GM12892 (cell line): ENCODE results near the gene NKD1.
"Not testable (repeated sequence)": the region's sequence is repeated elsewhere in the genome, so short reads cannot be mapped to it uniquely, and the experiment has no call there.

Source experiments
- DNase-seq: peaks from one replicate; pipeline ENCODE4 v3.0.0; 2011; ENCODE audit not compliant: insufficient read length
- FAIRE-seq: peaks from 2 replicates; lab custom pipeline; 2011; peaks lifted over from hg19 to GRCh38; lab: Jason Lieb, UNC
- POLR2A ChIP-seq: IDR thresholded peaks from 2 replicates; pipeline ENCODE4 v1.6.1; 2011; ENCODE audit warnings: low read depth, low read length, control low read depth
- POLR2AphosphoS5 ChIP-seq: IDR thresholded peaks from 2 replicates; pipeline ENCODE4 v1.6.1; 2011; ENCODE audit warnings: low read depth, low read length, control low read depth
- TAF1 ChIP-seq: IDR thresholded peaks from 2 replicates; pipeline ENCODE4 v1.6.1; 2011; ENCODE audit warnings: low read depth, mild to moderate bottlenecking, control low read depth, low read length, borderline replicate concordance

The NKD1 gene

DNA sequence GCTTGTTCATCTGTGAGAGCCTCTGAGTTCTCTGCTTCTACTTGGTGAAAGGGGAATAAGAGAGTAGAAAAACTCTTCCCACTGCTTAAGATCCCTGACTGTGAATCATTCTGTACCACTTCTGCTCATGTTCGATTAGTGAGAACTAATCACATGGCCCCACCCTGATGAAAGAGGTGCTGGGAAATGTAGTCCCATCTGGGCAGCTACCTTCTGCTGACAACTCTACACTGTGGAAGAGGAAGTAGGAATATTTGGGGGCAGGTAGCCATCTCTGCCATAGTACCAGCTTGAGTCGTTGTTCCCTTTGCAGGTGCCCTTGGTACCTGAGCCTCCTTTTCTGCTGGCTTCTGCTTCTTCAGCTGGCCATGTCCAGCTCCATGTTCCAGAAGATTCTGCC is 29.9 kb downstream of the NKD1 start:
- TF ChIP-seq POLR2A = no peak
- no peak for TF ChIP-seq POLR2AphosphoS5
- TF ChIP-seq TAF1 = no peak
- DNase-seq = no peak
- FAIRE-seq = peak; percentile 42

DNA sequence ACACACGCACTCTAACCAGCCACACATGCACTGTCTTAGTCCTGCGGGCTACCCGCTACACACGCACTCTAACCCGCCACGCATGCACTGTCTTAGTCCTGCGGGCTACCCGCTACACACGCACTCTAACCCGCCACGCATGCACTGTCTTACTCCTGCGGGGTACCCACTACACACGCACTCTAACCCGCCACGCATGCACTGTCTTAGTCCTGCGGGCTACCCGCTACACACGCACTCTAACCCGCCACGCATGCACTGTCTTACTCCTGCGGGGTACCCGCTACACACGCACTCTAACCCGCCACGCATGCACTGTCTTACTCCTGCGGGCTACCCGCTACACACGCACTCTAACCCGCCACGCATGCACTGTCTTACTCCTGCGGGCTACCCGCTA is 31.2 kb downstream of the NKD1 start:
- not testable (repeated sequence) for FAIRE-seq, DNase-seq

DNA sequence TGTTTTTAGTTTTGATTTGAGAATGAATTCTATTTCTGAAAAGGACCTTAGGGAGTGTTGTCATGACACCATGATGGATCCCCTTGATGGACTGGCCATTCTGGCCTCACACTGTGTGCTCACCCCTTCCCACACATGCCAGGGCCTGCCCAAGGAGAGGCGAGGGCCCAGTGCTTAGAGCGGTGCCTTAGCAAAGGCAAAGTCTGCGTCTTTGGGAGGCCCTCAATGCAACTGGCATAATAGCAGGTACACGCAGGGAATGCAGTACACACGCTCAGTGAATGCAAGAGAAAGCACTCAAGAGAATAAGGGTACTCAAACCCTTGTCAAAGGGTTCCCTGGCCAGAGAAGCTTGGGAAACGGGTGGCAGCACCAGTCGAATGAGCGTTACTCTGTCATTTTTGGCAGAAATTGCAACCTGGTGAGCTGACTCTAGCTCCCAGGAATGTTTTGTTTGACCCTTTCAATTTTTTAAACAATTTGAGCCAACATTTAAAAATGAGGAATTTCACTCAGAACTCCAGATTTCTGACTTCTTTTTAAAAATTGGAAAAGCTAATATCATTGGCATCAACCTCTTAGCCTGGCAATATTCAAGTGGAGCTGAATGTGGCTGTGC is 32.1 kb downstream of the NKD1 start:
- DNase-seq = no peak
- no peak for TF ChIP-seq TAF1
- TF ChIP-seq POLR2A = no peak
- no peak for FAIRE-seq

DNA sequence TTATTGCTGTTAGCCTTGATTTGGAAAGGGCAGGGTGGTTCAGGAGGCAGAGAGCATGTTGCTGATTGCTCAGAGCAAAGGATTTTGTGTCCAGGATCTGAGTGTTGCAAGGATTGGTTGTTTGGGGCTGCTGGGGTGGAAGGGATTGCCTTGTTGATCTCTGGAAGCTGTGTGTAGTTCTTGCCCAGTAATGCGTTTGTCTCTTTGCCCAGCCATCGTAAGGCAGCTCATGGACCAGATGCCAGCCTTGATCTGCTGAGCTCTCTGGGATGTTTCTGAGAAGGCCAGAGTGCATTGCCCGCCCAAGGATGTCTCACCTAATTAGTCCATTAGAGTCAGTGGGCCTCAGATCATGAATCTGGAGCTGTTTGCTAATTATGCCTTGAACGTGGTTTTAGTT is 33.6 kb downstream of the NKD1 start:
- no peak for FAIRE-seq
- no peak for TF ChIP-seq TAF1
- TF ChIP-seq POLR2AphosphoS5 = no peak
- TF ChIP-seq POLR2A = no peak
- DNase-seq = no peak

DNA sequence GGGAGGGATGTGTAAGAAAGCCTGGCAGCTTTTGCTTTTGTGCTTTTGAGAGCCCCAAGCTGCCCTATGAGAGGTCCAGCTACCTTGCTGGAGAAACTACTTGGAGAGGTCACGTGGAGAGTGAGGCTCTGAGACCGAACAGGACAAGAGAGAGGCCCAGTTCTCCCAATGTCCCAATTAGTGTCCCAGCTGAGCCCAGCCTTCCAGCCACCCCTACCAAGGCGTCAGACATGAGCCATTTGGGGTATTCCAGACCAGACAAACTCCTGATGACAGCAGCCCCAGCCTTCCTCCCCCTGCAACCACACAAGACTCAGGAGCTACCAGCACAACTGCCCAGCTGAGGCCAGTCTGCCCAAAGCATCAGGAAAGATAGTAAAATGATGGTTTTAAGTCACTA is 35.0 kb downstream of the NKD1 start:
- FAIRE-seq = no peak
- no peak for DNase-seq
- TF ChIP-seq POLR2AphosphoS5 = no peak
- TF ChIP-seq POLR2A = no peak
- no peak for TF ChIP-seq TAF1

DNA sequence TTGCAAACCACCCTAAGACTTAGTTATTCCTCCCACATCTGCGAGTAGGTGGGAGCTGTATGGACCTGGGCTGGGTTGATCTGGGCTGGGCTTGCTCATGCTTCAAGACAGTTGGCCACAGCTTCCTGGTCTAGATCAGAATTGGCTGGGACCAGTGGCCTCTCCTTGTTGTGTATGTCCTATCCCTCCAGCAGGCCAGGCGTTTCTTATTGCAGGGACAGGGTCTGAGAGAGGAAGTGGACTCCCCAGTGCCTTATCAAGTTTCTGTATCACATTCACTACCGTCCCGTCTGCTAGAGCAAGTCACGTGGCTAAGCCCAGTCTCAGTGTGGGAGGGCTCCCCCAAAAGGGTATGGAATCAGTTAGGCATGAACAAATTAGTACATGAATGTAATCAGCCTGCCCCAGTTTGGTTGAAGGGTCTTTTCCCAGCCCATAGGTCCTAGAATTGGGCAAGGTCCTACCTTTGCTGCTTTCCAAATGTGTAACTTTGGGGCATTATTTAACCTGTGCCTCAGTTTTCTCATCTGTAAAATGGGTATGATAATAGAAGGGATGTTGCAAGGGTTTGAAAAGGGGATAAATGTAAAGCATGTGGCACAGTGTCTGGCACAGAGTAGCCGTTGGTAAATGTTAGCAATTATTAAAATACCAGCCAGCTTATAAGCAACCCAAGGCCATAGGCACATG is 36.0 kb downstream of the NKD1 start:
- TF ChIP-seq POLR2A (no peak), TAF1 (no peak), POLR2AphosphoS5 (no peak)
- no peak for DNase-seq
- FAIRE-seq = peak; percentile 67

DNA sequence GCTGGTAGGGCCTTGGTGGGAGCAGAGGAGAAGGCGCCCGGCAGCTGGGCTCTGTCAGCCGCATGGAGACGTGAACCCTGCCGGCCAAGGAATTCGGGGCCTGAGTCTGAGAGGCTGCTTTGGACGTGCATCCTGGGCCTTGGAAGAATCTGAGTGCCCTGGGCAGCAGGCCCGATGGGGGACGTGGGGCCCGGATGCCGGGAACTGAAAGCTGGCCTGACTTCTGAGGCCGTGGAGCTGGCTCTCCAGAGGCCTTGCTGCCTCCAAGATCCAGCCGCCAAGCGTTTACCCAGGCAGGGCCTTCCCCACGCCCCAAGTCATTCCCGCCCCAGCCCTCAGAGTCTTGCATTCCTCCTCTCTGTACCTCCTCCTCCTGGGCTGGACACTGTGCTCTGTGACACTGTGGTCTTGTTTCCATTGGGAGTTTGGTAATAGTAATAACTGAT is 37.2 kb downstream of the NKD1 start:
- no peak for FAIRE-seq
- no peak for TF ChIP-seq POLR2A
- no peak for TF ChIP-seq POLR2AphosphoS5
- no peak for TF ChIP-seq TAF1

DNA sequence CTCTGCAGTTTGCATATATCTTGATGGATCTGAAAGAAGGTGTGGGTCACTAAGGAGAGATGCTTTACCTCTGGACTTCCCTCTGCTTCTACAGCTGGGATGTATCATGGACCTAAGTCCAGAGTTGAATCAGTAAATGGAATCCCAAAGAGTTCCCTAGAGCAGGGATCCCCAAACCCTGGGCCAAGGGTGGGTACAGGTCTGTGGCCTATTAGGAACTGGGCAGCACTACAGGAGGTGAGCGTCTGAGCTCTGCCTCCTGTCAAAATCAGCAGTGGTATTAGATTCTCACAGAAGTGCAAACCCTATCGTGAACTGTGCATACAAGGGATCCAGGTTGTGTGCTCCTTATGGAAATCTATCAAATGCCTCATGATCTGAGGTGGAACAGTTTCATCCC is 39.3 kb downstream of the NKD1 start:
- TF ChIP-seq POLR2A (no peak), POLR2AphosphoS5 (no peak), TAF1 (no peak)
- DNase-seq (no peak), FAIRE-seq (no peak)

More for the DNA sequence above, 37.2 kb downstream of the NKD1 start:
- DNase-seq = no peak

DNA sequence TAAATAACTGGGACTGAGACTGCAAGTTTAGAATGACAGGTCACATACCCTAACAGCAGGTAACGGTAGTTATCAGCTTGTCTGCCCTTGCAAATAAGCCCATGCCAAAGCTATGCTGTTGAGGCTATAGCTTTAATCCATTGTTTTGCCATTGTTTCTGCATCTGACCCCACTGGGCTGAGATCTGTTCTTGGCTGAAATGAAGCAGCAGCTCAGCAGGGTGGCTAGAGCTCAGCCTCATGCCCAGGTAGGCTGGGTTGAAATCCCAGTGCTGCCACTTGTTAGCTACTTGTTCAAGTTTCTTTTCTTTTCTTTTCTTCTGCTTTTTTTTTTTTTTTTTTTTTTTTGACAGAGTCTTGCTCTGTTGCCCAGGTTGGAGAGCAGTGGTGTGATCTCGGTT is 40.1 kb downstream of the NKD1 start:
- DNase-seq (no peak), FAIRE-seq (peak; percentile 40)
- no peak for TF ChIP-seq TAF1
- no peak for TF ChIP-seq POLR2AphosphoS5
- no peak for TF ChIP-seq POLR2A

DNA sequence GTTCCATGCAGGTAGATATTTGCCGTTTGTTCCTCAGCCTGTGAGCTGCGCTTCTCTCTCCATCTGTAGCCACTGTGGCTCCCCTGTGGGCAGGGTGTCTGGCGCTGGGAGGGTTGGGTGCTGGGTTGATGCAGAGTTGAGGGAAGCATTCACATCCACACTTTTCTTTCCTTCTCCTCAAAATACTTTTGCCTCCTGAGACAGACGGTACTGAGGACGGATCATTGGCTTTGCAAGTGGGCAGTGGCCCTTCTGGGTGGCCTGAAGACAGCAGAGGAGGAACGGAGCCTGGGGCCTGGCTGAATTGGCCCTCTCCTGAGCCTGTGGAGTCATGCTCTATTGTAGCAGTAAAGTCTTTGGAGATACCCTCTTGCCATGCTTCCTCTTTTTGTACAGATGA is 43.0 kb downstream of the NKD1 start:
- no peak for FAIRE-seq
- no peak for TF ChIP-seq POLR2A
- TF ChIP-seq POLR2AphosphoS5 = no peak
- TF ChIP-seq TAF1 = no peak
- no peak for DNase-seq

DNA sequence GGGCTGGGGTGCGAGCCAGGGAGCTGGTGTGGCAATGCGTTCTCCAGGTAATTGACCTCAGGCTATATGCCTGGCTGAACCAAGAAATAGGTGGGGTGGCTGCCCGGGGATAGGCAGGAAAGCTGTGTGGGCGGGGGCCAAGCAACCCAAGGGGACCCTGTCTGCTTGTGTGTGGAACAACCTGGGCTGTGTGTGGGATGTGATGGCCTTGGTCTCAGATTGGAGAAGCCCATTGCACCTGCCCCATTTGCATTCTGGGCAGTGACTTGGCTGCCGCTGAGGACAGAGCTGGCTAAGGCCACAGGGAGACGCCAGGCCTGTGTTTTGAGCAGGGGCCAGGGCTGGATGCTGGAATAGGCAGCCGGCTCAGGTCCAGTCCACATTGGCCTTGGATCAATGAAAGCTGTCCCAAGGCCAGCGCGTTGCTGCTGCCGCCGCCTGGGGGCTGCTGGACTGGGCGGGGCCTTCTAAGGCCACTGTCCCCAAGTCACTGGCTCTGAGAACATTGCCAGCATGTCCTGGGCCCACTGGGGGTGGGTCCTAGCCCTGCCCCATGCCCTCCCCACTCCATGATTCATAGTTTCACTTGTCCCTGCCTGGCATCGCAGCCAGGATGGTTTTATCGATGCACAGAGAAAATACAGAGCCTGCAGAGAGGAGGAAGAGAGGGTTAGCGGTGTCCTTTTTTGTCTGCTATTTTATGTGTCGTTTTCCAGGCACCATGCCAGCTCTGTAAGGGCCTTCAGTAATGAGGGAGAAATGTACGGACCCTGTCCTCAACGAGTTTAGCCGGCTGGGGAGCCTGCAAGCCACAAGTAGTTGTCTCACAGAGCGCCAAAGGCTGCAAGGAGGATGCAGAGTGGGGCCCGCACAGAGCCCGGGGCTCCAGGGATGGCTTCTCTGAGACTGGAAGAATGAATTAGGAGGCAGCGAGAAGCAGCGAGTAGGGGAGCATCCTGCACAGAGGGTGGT is 43.9 kb downstream of the NKD1 start:
- DNase-seq (no peak), FAIRE-seq (no peak)
- TF ChIP-seq POLR2A (no peak), POLR2AphosphoS5 (no peak), TAF1 (no peak)

DNA sequence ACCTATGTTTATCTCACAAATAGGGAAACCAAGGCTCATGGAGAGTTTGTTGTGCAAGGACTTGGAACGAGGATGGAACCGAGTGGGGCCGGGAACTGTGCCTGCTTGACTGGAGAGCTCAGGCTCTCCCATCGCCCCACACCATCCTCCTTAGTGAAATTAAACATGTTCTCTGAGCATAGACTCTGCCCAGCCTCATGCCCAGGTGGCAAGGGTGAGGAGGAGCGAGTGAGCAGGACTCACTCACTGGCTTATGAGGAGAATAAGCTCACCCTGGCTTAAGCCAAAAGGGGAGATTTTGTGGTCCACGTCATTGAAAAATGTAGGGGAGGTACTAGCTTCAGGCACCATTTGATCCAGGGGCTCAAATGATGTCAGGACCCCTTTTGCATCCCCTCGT is 44.8 kb downstream of the NKD1 start:
- no peak for DNase-seq
- FAIRE-seq = no peak
- TF ChIP-seq TAF1 (no peak), POLR2A (no peak), POLR2AphosphoS5 (no peak)
